IMR-90 (cell line): ENCODE data around the gene HOXD9.

Experiments used
- BHLHE40 ChIP-seq: fragments of 150-350 bp; IDR thresholded peaks from 2 replicates; pipeline ENCODE4 v1.6.1; 2016; ENCODE audit warnings: mild to moderate bottlenecking, low read depth, low read length
- CEBPB ChIP-seq: IDR thresholded peaks from 2 replicates; pipeline ENCODE4 v1.6.1; 2012; ENCODE audit warnings: low read depth, low read length, improper control_type of control experiment
- CHD1 ChIP-seq: IDR thresholded peaks from 2 replicates; pipeline ENCODE4 v1.6.1; 2012; ENCODE audit warnings: low read depth, low read length, improper control_type of control experiment
- CTCF ChIP-seq: conservative IDR thresholded peaks from 2 replicates; pipeline ENCODE4 v1.5.1; 2012; ENCODE audit warnings: mild to moderate bottlenecking, low read depth, low read length, improper control_type of control experiment
- ELK1 ChIP-seq: fragments of 150-350 bp; IDR thresholded peaks from 2 replicates; pipeline ENCODE4 v1.6.1; 2016; ENCODE audit warnings: low read depth, mild to moderate bottlenecking, low read length, moderate library complexity, borderline replicate concordance
- FOS ChIP-seq: fragments of 150-350 bp; IDR thresholded peaks from 2 replicates; pipeline ENCODE4 v1.6.1; 2016; ENCODE audit warnings: low read depth, low read length
- MAFK ChIP-seq: IDR thresholded peaks from 2 replicates; pipeline ENCODE4 v1.6.1; 2012; ENCODE audit warnings: low read depth, low read length, improper control_type of control experiment
- MAZ ChIP-seq: IDR thresholded peaks from 2 replicates; pipeline ENCODE4 v1.6.1; 2012; ENCODE audit warnings: low read depth, mild to moderate bottlenecking, low read length, improper control_type of control experiment, moderate library complexity, borderline replicate concordance
- MXI1 ChIP-seq: IDR thresholded peaks from 2 replicates; pipeline ENCODE4 v1.6.1; 2012; ENCODE audit warnings: low read depth, mild to moderate bottlenecking, low read length, moderate library complexity, borderline replicate concordance
- POLR2A ChIP-seq: IDR thresholded peaks from 2 replicates; pipeline ENCODE4 v1.6.1; 2012; ENCODE audit warnings: mild to moderate bottlenecking, low read depth, low read length
- RAD21 ChIP-seq: IDR thresholded peaks from 2 replicates; pipeline ENCODE4 v1.6.1; 2012; ENCODE audit warnings: low read length, improper control_type of control experiment
- RCOR1 ChIP-seq: IDR thresholded peaks from 2 replicates; pipeline ENCODE4 v1.6.1; 2012; ENCODE audit warnings: mild to moderate bottlenecking, low read length, improper control_type of control experiment; ENCODE audit not compliant: insufficient replicate concordance
- SMC3 ChIP-seq: fragments of 150-350 bp; IDR thresholded peaks from 2 replicates; pipeline ENCODE4 v1.6.1; 2016; ENCODE audit warnings: low read depth, mild to moderate bottlenecking, antibody characterized with exemption, low read length, moderate library complexity
- TF ChIP-seq, protein P1 (sequence below): fragments of 150-350 bp; IDR thresholded peaks from 2 replicates; pipeline ENCODE4 v1.6.1; 2017; ENCODE audit warnings: mild to moderate bottlenecking, antibody characterized with exemption, low read length, low read depth

- TF ChIP-seq, protein P1, sequence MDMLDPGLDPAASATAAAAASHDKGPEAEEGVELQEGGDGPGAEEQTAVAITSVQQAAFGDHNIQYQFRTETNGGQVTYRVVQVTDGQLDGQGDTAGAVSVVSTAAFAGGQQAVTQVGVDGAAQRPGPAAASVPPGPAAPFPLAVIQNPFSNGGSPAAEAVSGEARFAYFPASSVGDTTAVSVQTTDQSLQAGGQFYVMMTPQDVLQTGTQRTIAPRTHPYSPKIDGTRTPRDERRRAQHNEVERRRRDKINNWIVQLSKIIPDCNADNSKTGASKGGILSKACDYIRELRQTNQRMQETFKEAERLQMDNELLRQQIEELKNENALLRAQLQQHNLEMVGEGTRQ, result no peak
- TF ChIP-seq CTCF, result no peak
- TF ChIP-seq RCOR1, result no peak
- no peak for TF ChIP-seq POLR2A
- TF ChIP-seq SMC3, result no peak
- no peak for TF ChIP-seq CHD1
- no peak for TF ChIP-seq BHLHE40
- no peak for TF ChIP-seq CEBPB
- no peak for TF ChIP-seq MXI1
- TF ChIP-seq ELK1, result no peak
- no peak for TF ChIP-seq RAD21
- no peak for TF ChIP-seq FOS
- no peak for TF ChIP-seq MAFK
- no peak for TF ChIP-seq MAZ
Measured at GRCh38 chr2:176128172-176128981, 5.9 kb downstream of the HOXD9 start.
